Vagina (tissue), 2 donors: Measurements from ENCODE around the gene YEATS4. TPM values are rescaled to one million over a fixed set of nuclear protein-coding genes. Genes with fewer than 3 reads are reported as not detected.
A peak's percentile ranks its signal among the peaks of the same experiment; 100 is the strongest.

Experiments
- DNase-seq, 2 donors: peaks; one replicate each; pipeline ENCODE4 v3.0.0-alpha.2; 2017; ENCODE audit errors: extremely low spot score in 2 of 2
- H3K27ac ChIP-seq: fragments of 200-600 bp; sonication (generic); one replicate; pipeline ENCODE4 v1.5.1; 2019
- H3K27me3 ChIP-seq: fragments of 200-600 bp; sonication (generic); one replicate; pipeline ENCODE4 v1.5.1; 2019
- H3K36me3 ChIP-seq, 2 donors: fragments of 200-600 bp; sonication (generic); one replicate each; pipeline ENCODE4 v1.5.1; 2017 to 2019
- H3K4me1 ChIP-seq: fragments of 200-600 bp; sonication (generic); one replicate; pipeline ENCODE4 v1.5.1; 2019
- H3K4me3 ChIP-seq, 2 donors: fragments of 200-600 bp; sonication (generic); 1 replicate in 1 of 2; 2 replicates in 1 of 2; pipeline ENCODE4 v1.5.1; 2016 to 2019
- H3K9me3 ChIP-seq: fragments of 200-600 bp; sonication (generic); one replicate; pipeline ENCODE4 v1.5.1; 2019
- CTCF ChIP-seq, 3 experiments: fragments of 450-650 bp in 2 of 3; fragments of 200-600 bp in 1 of 3; sonication (generic) in 1 of 3; IDR thresholded peaks; one replicate each; pipeline ENCODE4 v1.5.1; 2017 to 2019; ENCODE audit warnings: antibody characterized with exemption in 3 of 3, mild to moderate bottlenecking in 2 of 3, moderate library complexity in 2 of 3
- POLR2A ChIP-seq, 2 donors: fragments of 450-650 bp; IDR thresholded peaks; one replicate each; pipeline ENCODE4 v1.6.1; 2017; ENCODE audit warnings: antibody characterized with exemption in 2 of 2, mild to moderate bottlenecking in 2 of 2, moderate library complexity in 2 of 2
- POLR2AphosphoS5 ChIP-seq, 2 donors: sonication (generic); formaldehyde crosslinking; IDR thresholded peaks; one replicate each; pipeline ENCODE4 v1.9.0; 2017; ENCODE audit warnings: antibody characterized with exemption in 2 of 2, mild to moderate bottlenecking in 2 of 2, low read depth in 1 of 2; ENCODE audit not compliant: insufficient read depth in 1 of 2
- intact Hi-C: fragments of 100-400 bp; cut with DNase I; formaldehyde crosslinking; loops from one replicate; pipeline ENCODE4 v1.15.1; 2023
- total RNA-seq: library from RNA; depleted of rRNA; stranded (reverse); fragments of >200 nt; gene quantifications from one replicate; pipeline ENCODE4 v1.2.3, GENCODE V29; 2016

Gene YEATS4
- total RNA-seq, 1 donor from 2014 or later = 6.1 TPM

- no peak for DNase-seq
- peaks cover 0 to 2% of the 10 kb centered on the region in 2 donors for H3K36me3 ChIP-seq
- no peak overlapping the region for H3K27ac ChIP-seq
- no peak for TF ChIP-seq CTCF (IDR thresholded peaks at IDR 0.05)
- no peak for TF ChIP-seq POLR2A (IDR thresholded peaks at IDR 0.05)
- TF ChIP-seq POLR2AphosphoS5 (IDR thresholded peaks at IDR 0.05; ENCODE audit: insufficient read depth in 1 of 2, low read depth in 1 of 2) = no peak
- H3K4me1 ChIP-seq = no peaks in the 10 kb centered on the region
- H3K27me3 ChIP-seq = no peaks in the 10 kb centered on the region
- no peaks in the 10 kb centered on the region for H3K9me3 ChIP-seq
- H3K4me3 ChIP-seq = no peak overlapping the region
- intact Hi-C loops = no loop called here
Measured at GRCh38 chr12:69383074-69383473, 23.5 kb downstream of the YEATS4 start.

- H3K4me3 ChIP-seq = no peak overlapping the region
- no peaks in the 10 kb centered on the region for H3K36me3 ChIP-seq
- DNase-seq = no peak
- no peaks in the 10 kb centered on the region for H3K27me3 ChIP-seq
- TF ChIP-seq POLR2A (IDR thresholded peaks at IDR 0.05) (no peak), POLR2AphosphoS5 (IDR thresholded peaks at IDR 0.05; ENCODE audit: insufficient read depth in 1 of 2, low read depth in 1 of 2) (no peak), CTCF (IDR thresholded peaks at IDR 0.05) (no peak)
- no peak overlapping the region for H3K27ac ChIP-seq
- H3K9me3 ChIP-seq = no peaks in the 10 kb centered on the region
- no peaks in the 10 kb centered on the region for H3K4me1 ChIP-seq
- intact Hi-C loops = no loop called here
Measured at GRCh38 chr12:69385038-69385437, 25.5 kb downstream of the YEATS4 start.

GRCh38 chr12:69386921-69387320 lies 27.4 kb downstream of the YEATS4 start:
- no peak overlapping the region for H3K27ac ChIP-seq
- H3K9me3 ChIP-seq = no peaks in the 10 kb centered on the region
- no peaks in the 10 kb centered on the region for H3K27me3 ChIP-seq
- H3K4me1 ChIP-seq = no peaks in the 10 kb centered on the region
- no peak for DNase-seq
- intact Hi-C loops = no loop called here
- TF ChIP-seq CTCF (IDR thresholded peaks at IDR 0.05) = no peak
- no peak for TF ChIP-seq POLR2AphosphoS5 (IDR thresholded peaks at IDR 0.05; ENCODE audit: insufficient read depth in 1 of 2, low read depth in 1 of 2)
- no peak for TF ChIP-seq POLR2A (IDR thresholded peaks at IDR 0.05)
- no peak overlapping the region for H3K4me3 ChIP-seq
- no peaks in the 10 kb centered on the region for H3K36me3 ChIP-seq

DNA sequence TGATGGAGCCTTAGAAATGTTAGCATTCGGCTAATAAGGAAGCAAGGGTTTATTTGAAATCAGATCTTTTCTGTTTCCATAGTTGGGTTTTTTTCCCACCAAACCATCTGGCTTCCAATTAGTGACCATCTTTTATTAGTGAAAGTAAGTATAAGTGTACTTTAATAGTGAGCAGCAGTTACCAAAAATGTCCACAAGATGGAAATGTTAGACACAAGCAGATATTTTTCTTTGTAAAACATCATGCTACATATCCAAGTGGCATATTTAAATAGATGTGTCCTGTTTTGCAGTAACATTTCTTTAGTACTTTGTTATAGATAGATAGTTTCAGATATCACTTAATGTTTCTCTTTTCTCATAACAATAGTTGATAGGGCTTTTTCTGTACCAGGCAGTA lies 28.8 kb downstream of the YEATS4 start:
- H3K9me3 ChIP-seq = no peaks in the 10 kb centered on the region
- no peaks in the 10 kb centered on the region for H3K36me3 ChIP-seq
- no peak for TF ChIP-seq POLR2A (IDR thresholded peaks at IDR 0.05)
- TF ChIP-seq CTCF (IDR thresholded peaks at IDR 0.05) = peak in 1 of 3 experiments; percentile 26
- no peak for TF ChIP-seq POLR2AphosphoS5 (IDR thresholded peaks at IDR 0.05; ENCODE audit: insufficient read depth in 1 of 2, low read depth in 1 of 2)
- no peak overlapping the region for H3K27ac ChIP-seq
- no peaks in the 10 kb centered on the region for H3K4me1 ChIP-seq
- DNase-seq = no peak
- no peaks in the 10 kb centered on the region for H3K27me3 ChIP-seq
- H3K4me3 ChIP-seq = no peak overlapping the region
- intact Hi-C loops = no loop called here

DNA sequence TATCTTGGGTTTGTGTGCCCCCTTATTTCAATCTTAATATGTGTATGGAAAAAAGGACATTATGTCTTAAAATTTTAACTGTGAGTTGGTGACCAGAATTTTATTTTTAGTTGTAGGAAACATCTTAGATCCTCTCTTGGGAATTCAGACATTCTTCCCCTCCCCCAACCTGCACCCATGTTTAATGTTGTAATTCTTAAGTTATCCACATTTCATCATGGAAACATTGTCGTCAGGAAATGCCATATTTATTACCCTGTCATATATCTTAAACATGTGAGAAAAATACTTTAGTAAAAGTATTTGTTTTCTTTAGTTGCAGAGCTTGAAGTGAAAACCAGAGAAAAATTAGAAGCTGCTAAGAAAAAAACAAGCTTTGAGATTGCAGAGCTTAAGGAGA lies 30.3 kb downstream of the YEATS4 start:
- DNase-seq = no peak
- Histone ChIP-seq H3K36me3 (no peaks in the 10 kb centered on the region), H3K27me3 (no peaks in the 10 kb centered on the region), H3K9me3 (no peaks in the 10 kb centered on the region), H3K27ac (no peak overlapping the region), H3K4me1 (no peaks in the 10 kb centered on the region), H3K4me3 (no peak overlapping the region)
- TF ChIP-seq POLR2A (IDR thresholded peaks at IDR 0.05) (no peak), CTCF (IDR thresholded peaks at IDR 0.05) (no peak), POLR2AphosphoS5 (IDR thresholded peaks at IDR 0.05; ENCODE audit: insufficient read depth in 1 of 2, low read depth in 1 of 2) (no peak)
- intact Hi-C loops = loop anchor here (5.0 kb wide), 1 partner anchor 337 kb away; no protein-coding TSS in a partner anchor
